HG02938 (cell line): ENCODE measurements around the gene DCC.

ENCODE experiments used
- ATAC-seq: cut with Tn5 transposase; IDR thresholded peaks from one replicate; pipeline ENCODE4 v1.9.1; 2021; ENCODE audit warnings: mild to moderate bottlenecking, moderate library complexity; ENCODE audit not compliant: unreplicated experiment

DCC gene

DNA sequence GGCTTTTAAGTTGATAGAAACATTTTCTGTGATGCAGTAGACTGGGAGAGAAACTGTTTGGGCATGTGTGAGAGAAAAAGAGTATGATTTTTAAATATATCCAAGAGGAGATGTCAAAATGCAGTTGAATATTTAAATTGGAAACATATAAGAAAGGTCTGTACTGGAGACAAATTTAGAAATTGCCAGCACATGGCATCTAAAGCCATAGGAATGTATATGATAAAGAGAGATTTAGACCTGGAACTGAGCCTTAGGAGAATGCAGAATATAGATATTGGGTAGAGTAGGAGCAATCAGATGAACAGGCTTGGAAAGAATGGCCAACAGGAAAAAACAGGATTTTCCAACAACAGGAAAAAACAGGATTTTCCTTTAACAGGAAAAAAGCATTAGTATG lies 1203.7 kb downstream of the DCC start:
- no peak for ATAC-seq

DNA sequence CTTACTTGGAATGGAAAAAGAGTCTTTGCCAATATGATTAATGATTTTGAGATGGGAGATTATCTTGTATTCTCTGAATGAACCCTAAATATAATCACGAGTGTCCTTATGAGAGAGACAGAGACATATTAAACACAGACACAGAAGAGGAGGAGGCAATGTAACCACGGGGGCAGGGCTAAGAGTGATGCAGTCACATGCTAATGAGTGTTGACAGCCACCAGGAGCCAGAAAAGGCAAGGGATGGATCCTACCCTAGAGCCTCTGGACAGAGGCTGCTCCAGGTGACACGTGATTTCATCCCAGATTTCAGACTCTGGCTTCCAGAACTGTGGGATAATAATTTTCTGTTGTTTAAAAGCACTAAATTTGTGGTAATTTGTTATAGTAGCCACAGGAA lies 1204.9 kb downstream of the DCC start:
- no peak for ATAC-seq

DNA sequence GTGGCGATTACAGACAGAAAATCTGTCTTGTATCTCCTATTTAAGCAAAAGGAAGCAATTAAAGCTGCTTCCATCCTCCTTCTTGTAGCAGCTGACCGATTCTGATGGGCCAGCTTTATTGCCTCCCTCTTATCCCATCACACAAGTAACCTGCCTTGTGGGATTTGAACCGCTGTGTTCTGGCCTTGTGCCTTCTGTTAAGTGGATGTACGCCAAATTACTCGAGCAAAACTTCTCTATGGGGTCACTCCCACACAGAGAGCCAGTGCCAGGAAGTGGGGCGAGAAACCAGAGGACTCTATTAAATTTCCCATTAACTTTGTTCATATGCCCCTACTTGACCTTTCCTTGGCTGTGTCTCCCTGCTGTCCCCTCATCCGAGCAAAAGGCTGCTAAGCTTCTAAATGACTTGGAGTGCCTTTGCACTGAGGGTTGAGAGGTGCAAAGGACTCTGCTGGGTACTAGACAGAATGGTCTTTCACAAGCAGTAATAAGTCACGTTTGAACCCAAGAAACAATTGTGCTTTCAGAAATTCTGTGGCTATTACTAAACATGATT lies 1212.0 kb downstream of the DCC start:
- ATAC-seq: no peak

DNA sequence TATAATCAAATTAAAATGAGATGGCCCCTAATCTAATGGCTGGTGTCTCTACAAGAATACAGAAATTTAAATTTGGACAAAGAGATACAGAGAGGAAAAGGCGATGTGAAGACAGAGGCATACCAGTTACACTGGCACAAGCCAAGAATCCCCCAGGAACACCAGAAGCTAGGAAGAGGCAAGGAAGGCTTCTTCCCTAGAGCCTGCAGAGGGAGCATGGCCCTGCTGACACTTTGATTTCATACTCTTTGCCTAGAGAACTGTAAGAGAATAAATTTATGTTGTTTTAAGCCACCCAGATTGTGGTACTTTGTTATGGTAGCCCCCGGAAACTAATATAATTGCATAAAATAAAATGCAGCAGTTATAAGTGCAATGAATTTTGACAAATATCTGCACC lies 1213.0 kb downstream of the DCC start:
- ATAC-seq: no peak

DNA sequence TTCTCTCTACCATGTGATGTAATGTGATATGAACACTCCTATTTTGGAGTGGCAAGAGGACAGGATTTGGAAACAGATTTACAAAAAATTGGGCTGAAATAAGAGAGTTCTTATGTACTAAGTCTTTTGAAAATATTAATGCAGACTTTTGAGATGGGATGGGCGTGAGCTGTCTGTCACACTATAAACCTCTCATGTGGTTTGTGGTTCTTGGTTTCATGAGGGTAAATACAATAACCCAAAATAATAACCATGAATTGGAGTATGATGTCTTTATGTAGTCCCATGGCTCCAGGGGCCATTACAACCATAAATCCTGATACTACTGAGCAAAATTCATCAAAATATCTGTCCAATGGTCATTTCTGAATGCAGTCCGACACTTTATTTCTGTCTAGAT lies 1216.5 kb downstream of the DCC start:
- no peak for ATAC-seq

DNA sequence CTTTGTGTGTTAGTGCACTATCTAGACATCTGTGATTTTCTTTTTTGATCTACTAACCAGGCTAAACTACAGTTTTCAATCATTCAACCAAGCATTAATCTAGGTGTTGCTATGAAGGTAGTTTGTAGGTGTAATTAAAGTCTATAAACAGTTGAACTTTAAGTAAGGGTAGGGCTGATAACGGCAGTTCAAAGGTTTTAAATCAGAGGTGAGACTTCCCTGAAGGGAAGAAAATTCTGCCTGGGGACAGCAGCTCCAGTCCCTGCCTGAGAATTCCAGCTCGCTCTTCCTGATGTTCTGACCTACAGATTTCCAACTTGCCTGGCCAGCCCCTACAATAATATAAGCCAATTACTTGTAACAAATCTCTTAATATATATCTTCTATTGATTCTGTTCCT lies 1220.5 kb downstream of the DCC start:
- no peak for ATAC-seq

DNA sequence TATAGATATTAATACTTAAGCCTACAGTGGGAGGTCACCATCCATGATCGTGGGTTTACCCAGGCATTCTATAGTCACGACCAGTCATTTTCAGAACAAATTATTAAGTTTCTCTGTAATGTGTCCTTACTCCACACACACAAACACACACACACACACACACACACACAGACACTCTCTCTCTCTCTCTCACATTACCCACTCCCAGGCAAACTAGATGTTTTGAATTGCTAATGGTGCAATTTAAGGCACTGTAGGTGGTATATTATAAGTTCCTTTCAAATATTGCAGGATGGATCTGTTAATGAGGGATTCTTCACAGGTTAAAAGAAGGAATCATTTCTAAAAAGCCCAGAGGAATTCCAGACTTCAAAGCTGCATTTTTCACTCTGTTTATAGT lies 1226.6 kb downstream of the DCC start:
- ATAC-seq: no peak

DNA sequence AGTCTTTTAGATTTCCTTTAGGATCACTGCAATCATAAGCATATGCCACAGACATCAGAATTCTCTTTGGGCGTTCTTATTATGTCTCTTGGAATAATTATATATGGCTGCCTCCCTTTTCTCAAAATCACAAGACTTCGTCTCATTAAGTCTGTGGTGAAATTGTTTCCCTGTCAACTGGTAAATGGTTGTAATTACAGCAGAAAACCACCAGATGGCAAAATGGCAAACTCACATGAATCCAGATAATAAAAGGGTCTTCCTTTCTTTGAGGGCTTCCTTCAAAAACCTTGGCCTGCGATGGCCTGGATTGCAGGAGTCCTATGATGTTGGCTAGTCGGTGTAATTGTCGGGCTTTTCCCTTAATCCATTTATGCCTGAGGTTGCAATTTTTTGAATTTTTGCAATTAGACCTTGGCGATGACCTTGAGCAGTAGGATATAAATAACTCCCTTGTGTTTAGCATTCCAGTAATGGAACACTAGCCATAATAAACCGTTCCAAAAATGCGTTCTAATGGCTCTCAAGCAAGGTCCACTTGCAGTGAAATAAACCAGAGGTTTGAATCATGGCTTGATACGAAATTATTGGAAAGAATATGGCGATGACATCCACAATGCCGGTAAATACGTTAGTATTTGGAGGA lies 1228.1 kb downstream of the DCC start:
- ATAC-seq: no peak
